ENCODE data around the gene LRFN3. TPM values are rescaled to one million over a fixed set of nuclear protein-coding genes. Genes with fewer than 3 reads are reported as not detected.

The LRFN3 gene
- total and polyA plus RNA-seq, 2 of the 13 experiments (the other 11 are each of a cell fraction or from before 2014, with no cell fraction given) = 0.74 to 1.6 TPM

DNA sequence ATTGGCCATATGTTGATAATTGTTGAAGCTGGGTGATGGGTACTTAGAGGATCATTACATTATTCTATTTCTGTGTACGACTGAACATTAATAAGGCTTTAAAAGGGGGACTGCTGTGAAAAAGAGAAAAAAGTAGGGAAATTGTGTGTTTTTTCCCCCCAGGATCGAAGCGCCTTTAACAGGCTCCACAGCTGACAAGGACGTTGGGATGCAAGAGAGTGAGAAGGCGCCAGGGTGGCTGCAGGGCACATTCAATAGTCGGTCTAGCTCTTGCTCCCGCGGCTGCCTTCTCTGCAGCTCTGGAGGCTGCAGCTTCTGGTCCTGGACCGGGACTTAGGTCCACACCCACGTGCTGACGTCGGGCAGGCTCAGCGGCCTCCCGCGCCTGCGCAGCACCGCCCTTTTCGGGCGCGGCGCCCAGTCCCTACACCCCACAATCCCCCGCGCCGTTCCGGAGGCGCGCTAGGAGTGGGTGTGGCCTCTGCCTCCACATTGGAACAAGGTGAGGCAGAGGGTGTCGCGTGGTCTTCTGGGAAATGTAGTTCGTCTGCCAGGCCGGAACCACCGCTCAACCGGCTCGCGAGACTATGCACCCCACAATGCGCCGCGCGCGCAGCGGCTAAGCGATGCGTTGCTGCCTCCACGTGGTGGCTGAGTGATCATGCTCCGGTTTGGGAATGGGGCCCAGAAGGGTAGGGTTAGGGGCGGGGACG is 4.9 kb upstream of the LRFN3 start (continued):
- TF ChIP-seq, protein P1, sequence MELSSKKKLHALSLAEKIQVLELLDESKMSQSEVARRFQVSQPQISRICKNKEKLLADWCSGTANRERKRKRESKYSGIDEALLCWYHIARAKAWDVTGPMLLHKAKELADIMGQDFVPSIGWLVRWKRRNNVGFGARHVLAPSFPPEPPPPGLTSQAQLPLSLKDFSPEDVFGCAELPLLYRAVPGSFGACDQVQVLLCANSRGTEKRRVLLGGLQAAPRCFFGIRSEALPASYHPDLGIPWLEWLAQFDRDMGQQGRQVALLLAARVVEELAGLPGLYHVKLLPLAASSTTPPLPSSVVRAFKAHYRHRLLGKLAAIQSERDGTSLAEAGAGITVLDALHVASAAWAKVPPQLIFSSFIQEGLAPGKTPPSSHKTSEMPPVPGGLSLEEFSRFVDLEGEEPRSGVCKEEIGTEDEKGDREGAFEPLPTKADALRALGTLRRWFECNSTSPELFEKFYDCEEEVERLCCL (CRISPR knock-in tag; IDR thresholded peaks at IDR 0.05; ENCODE audit: borderline replicate concordance) = no peak
- TF ChIP-seq ZNF564 (CRISPR knock-in tag; IDR thresholded peaks at IDR 0.05) (no peak), ZNF260 (CRISPR knock-in tag; IDR thresholded peaks at IDR 0.05; ENCODE audit: borderline replicate concordance, low read depth) (no peak), NAIF1 (CRISPR knock-in tag; IDR thresholded peaks at IDR 0.05; ENCODE audit: borderline replicate concordance) (no peak), HOXD1 (CRISPR knock-in tag; IDR thresholded peaks at IDR 0.05) (0 out of 2 replicates have a peak, but pooled peaks have one; percentile 20), ZFP36L2 (CRISPR knock-in tag; IDR thresholded peaks at IDR 0.05) (no peak), MAFF (IDR thresholded peaks at IDR 0.05; ENCODE audit: low read depth, low read length) (no peak), HIVEP1 (CRISPR knock-in tag; IDR thresholded peaks at IDR 0.05) (peak; percentile 49; the same call in 1 of the 2 replicates), PATZ1 (CRISPR knock-in tag; IDR thresholded peaks at IDR 0.05) (peak; percentile 63), BRD4 (CRISPR knock-in tag; IDR thresholded peaks at IDR 0.05) (no peak), HMG20B (CRISPR knock-in tag; conservative IDR thresholded peaks at IDR 0.05) (no peak), MAZ (IDR thresholded peaks at IDR 0.05; ENCODE audit: borderline replicate concordance, low read depth, low read length) (peak; percentile 50; the same call in 1 of the 2 replicates), MAZ (CRISPR knock-in tag; IDR thresholded peaks at IDR 0.05; ENCODE audit: low read depth) (peak; percentile 82), ZNF891 (CRISPR knock-in tag; IDR thresholded peaks at IDR 0.05) (no peak), ZBTB8A (CRISPR knock-in tag; IDR thresholded peaks at IDR 0.05; ENCODE audit: borderline replicate concordance, low read depth) (0 out of 2 replicates have a peak, but pooled peaks have one; percentile 37)
- TF ChIP-seq, protein P2, sequence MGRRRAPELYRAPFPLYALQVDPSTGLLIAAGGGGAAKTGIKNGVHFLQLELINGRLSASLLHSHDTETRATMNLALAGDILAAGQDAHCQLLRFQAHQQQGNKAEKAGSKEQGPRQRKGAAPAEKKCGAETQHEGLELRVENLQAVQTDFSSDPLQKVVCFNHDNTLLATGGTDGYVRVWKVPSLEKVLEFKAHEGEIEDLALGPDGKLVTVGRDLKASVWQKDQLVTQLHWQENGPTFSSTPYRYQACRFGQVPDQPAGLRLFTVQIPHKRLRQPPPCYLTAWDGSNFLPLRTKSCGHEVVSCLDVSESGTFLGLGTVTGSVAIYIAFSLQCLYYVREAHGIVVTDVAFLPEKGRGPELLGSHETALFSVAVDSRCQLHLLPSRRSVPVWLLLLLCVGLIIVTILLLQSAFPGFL (CRISPR knock-in tag; IDR thresholded peaks at IDR 0.05) = no peak
- TF ChIP-seq, protein P3, sequence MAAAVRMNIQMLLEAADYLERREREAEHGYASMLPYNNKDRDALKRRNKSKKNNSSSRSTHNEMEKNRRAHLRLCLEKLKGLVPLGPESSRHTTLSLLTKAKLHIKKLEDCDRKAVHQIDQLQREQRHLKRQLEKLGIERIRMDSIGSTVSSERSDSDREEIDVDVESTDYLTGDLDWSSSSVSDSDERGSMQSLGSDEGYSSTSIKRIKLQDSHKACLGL (CRISPR knock-in tag; IDR thresholded peaks at IDR 0.05) = no peak
- TF ChIP-seq, protein P4, sequence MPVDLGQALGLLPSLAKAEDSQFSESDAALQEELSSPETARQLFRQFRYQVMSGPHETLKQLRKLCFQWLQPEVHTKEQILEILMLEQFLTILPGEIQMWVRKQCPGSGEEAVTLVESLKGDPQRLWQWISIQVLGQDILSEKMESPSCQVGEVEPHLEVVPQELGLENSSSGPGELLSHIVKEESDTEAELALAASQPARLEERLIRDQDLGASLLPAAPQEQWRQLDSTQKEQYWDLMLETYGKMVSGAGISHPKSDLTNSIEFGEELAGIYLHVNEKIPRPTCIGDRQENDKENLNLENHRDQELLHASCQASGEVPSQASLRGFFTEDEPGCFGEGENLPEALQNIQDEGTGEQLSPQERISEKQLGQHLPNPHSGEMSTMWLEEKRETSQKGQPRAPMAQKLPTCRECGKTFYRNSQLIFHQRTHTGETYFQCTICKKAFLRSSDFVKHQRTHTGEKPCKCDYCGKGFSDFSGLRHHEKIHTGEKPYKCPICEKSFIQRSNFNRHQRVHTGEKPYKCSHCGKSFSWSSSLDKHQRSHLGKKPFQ (CRISPR knock-in tag; IDR thresholded peaks at IDR 0.05; ENCODE audit: insufficient replicate concordance) = no peak
- TF ChIP-seq, protein P5, sequence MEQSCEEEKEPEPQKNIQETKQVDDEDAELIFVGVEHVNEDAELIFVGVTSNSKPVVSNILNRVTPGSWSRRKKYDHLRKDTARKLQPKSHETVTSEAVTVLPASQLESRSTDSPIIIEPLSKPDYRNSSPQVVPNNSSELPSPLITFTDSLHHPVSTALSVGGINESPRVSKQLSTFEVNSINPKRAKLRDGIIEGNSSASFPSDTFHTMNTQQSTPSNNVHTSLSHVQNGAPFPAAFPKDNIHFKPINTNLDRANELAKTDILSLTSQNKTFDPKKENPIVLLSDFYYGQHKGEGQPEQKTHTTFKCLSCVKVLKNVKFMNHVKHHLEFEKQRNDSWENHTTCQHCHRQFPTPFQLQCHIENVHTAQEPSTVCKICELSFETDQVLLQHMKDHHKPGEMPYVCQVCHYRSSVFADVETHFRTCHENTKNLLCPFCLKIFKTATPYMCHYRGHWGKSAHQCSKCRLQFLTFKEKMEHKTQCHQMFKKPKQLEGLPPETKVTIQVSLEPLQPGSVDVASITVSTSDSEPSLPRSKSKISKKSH (CRISPR knock-in tag; IDR thresholded peaks at IDR 0.05; ENCODE audit: borderline replicate concordance) = no peak

Data from HepG2 (cell line).